ENCODE results near the gene MEX3B.

DNA sequence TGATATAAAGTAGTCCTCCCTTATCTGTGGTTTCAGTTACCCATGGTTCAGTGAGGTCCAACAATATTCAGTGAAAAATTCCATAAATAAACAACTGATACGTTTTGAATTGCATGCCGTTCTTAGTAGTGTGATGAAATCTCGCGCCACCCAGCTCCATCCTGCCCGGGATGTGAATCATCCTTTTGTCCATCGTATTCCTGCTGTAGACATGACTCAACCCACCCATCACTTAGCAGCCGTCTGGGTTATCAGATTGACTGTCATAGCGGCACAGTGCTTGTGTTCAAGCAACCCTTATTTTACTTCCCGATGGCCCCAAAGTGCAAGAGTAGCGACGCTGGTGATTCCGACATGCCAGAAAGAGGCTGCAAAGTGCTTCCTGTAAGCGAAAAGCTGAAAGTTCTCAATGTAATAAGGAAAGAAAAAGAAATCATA, 48.0 kb upstream of the MEX3B start:
- TF ChIP-seq, protein P1, sequence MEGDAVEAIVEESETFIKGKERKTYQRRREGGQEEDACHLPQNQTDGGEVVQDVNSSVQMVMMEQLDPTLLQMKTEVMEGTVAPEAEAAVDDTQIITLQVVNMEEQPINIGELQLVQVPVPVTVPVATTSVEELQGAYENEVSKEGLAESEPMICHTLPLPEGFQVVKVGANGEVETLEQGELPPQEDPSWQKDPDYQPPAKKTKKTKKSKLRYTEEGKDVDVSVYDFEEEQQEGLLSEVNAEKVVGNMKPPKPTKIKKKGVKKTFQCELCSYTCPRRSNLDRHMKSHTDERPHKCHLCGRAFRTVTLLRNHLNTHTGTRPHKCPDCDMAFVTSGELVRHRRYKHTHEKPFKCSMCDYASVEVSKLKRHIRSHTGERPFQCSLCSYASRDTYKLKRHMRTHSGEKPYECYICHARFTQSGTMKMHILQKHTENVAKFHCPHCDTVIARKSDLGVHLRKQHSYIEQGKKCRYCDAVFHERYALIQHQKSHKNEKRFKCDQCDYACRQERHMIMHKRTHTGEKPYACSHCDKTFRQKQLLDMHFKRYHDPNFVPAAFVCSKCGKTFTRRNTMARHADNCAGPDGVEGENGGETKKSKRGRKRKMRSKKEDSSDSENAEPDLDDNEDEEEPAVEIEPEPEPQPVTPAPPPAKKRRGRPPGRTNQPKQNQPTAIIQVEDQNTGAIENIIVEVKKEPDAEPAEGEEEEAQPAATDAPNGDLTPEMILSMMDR (IDR thresholded peaks at IDR 0.05; ENCODE audit: extremely low read depth in 1 of 2, insufficient read depth in 1 of 2, low read depth in 1 of 2, low read length in 2 of 2), result no peak
- TF ChIP-seq JUN (IDR thresholded peaks at IDR 0.05; ENCODE audit: borderline replicate concordance, insufficient read depth, insufficient read length, low read depth), result peak; percentile 52
